A673 (cell line): ENCODE data around the gene ZNF397. TPM values are rescaled to one million over a fixed set of nuclear protein-coding genes. Genes with fewer than 3 reads are reported as not detected.

Experiments used
- BruUV-seq: library from RNA; stranded (reverse); fragments of 400-500 nt; replicated peaks from 2 replicates; lab custom pipeline; 2021; lab: Mats Ljungman, UMichigan
- CTCF ChIA-PET: fragments of 300-600 bp; sonication (Branson Sonifier 250); formaldehyde crosslinking; loops from one replicate; lab custom pipeline; 2022; ENCODE audit warnings: antibody characterized with exemption; lab: Charles Lee
- POLR2A ChIA-PET: fragments of 300-600 bp; sonication (Branson Sonifier 250); formaldehyde crosslinking; loops from one replicate; lab custom pipeline; 2022; ENCODE audit warnings: antibody characterized with exemption; ENCODE audit not compliant: low non-redundant PET; lab: Charles Lee
- DNase-seq: peaks from one replicate; pipeline ENCODE4 v3.0.0-alpha.2; 2015; ENCODE audit warnings: low spot score
- H3K27ac ChIP-seq: fragments of 200-600 bp; sonication (generic); 2 replicates; pipeline ENCODE4 v1.5.1; 2016; ENCODE audit warnings: mixed run types, low read depth, mild to moderate bottlenecking, mixed read lengths, antibody characterized with exemption, low read length; ENCODE audit not compliant: poor library complexity, severe bottlenecking
- H3K27me3 ChIP-seq: fragments of 200-600 bp; sonication (generic); replicated peaks from 2 replicates; pipeline ENCODE4 v1.6.1; 2017; ENCODE audit warnings: mixed run types, low read depth, mild to moderate bottlenecking, mixed read lengths, antibody characterized with exemption, low read length; ENCODE audit not compliant: insufficient read depth, poor library complexity
- H3K36me3 ChIP-seq: fragments of 200-600 bp; sonication (generic); 2 replicates; pipeline ENCODE4 v1.6.1; 2016; ENCODE audit warnings: mixed run types, mild to moderate bottlenecking, mixed read lengths, antibody characterized with exemption, low read length; ENCODE audit not compliant: insufficient read depth, poor library complexity, severe bottlenecking
- H3K4me1 ChIP-seq: fragments of 200-600 bp; sonication (generic); 2 replicates; pipeline ENCODE4 v1.6.1; 2017; ENCODE audit warnings: mixed run types, mild to moderate bottlenecking, mixed read lengths, antibody characterized with exemption, low read length; ENCODE audit not compliant: insufficient read depth, poor library complexity, severe bottlenecking
- H3K4me3 ChIP-seq: fragments of 200-600 bp; sonication (generic); 2 replicates; pipeline ENCODE4 v1.5.1; 2016; ENCODE audit warnings: low read depth, mixed run types, mild to moderate bottlenecking, mixed read lengths, low read length; ENCODE audit not compliant: poor library complexity, severe bottlenecking
- H3K9me3 ChIP-seq: fragments of 200-600 bp; sonication (generic); 2 replicates; pipeline ENCODE4 v1.6.1; 2016; ENCODE audit warnings: mixed run types, low read depth, mild to moderate bottlenecking, mixed read lengths, antibody characterized with exemption, low read length; ENCODE audit not compliant: poor library complexity, severe bottlenecking
- EZH2 ChIP-seq: fragments of 200-600 bp; sonication (generic); IDR thresholded peaks from 2 replicates; pipeline ENCODE4 v1.6.1; 2017; ENCODE audit warnings: borderline replicate concordance, low read depth, mild to moderate bottlenecking, mixed read lengths, antibody characterized with exemption, low read length; ENCODE audit not compliant: poor library complexity, severe bottlenecking
- intact Hi-C: fragments of 100-400 bp; cut with micrococcal nuclease; formaldehyde crosslinking; loops from one replicate; pipeline ENCODE4 v1.10.0; 2022; ENCODE audit not compliant: unreplicated experiment
- total RNA-seq: library from RNA; stranded (reverse); gene quantifications from 2 replicates; pipeline ENCODE4 v1.2.3, GENCODE V29; 2021
- TF ChIP-seq, protein P1 (sequence below): fragments of 300-800, 200-600 bp; sonication (generic); conservative IDR thresholded peaks from 2 replicates; pipeline ENCODE4 v1.5.1; 2017; ENCODE audit warnings: low read depth, mild to moderate bottlenecking, antibody characterized with exemption, low read length, moderate library complexity, mixed read lengths

The ZNF397 gene
- total RNA-seq, 1 experiment from 2014 or later, result 34.5 TPM

DNA sequence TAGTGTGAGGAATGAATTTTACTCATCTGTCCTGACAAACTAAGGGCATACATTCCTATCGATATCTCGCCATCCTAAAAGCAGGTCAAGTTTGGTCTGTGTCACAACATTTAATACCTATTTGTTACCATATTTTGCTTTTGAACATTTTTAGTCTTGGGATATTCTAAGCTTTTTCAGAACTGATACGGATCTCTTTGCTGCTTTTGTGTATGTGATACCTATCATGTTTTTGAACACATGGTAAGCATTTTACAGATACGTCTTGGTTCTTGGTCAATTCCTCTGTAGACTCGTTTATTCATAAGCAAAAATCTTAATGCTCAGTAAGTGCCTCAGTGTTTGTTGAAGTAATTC lies 592 bp downstream of the ZNF397 start:
- ChIA-PET CTCF (no interaction called here), POLR2A (no interaction called here)
- Histone ChIP-seq H3K4me3 (peak overlapping the region; percentile 76), H3K27ac (peak overlapping the region; percentile 95), H3K27me3 (no peaks in the 10 kb centered on the region), H3K36me3 (peaks cover 45% of the 10 kb centered on the region), H3K9me3 (peaks cover 44% of the 10 kb centered on the region), H3K4me1 (no peaks in the 10 kb centered on the region)
- peak; percentile 18 for DNase-seq
- intact Hi-C loops, result no loop called here
- BruUV-seq, result TSS peak; percentile 78
- TF ChIP-seq EZH2, result no peak
- TF ChIP-seq, protein P1, sequence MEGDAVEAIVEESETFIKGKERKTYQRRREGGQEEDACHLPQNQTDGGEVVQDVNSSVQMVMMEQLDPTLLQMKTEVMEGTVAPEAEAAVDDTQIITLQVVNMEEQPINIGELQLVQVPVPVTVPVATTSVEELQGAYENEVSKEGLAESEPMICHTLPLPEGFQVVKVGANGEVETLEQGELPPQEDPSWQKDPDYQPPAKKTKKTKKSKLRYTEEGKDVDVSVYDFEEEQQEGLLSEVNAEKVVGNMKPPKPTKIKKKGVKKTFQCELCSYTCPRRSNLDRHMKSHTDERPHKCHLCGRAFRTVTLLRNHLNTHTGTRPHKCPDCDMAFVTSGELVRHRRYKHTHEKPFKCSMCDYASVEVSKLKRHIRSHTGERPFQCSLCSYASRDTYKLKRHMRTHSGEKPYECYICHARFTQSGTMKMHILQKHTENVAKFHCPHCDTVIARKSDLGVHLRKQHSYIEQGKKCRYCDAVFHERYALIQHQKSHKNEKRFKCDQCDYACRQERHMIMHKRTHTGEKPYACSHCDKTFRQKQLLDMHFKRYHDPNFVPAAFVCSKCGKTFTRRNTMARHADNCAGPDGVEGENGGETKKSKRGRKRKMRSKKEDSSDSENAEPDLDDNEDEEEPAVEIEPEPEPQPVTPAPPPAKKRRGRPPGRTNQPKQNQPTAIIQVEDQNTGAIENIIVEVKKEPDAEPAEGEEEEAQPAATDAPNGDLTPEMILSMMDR, result no peak

DNA sequence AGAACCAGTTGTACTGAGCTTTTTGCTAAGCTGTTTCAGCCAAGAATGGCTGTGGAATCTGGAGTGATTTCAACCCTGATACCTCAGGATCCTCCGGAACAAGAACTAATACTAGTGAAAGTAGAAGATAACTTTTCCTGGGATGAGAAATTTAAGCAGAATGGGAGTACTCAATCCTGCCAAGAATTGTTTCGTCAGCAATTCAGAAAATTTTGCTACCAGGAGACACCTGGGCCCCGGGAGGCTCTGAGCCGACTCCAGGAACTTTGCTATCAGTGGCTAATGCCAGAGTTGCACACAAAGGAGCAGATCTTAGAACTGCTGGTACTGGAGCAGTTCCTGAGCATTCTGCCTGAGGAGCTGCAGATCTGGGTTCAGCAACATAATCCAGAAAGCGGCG lies 1.6 kb downstream of the ZNF397 start:
- ChIA-PET CTCF (no interaction called here), POLR2A (no interaction called here)
- no TSS peak for BruUV-seq
- Histone ChIP-seq H3K4me3 (no peak overlapping the region), H3K4me1 (no peaks in the 10 kb centered on the region), H3K36me3 (peaks cover 55% of the 10 kb centered on the region), H3K27me3 (no peaks in the 10 kb centered on the region), H3K27ac (no peak overlapping the region), H3K9me3 (peaks cover 44% of the 10 kb centered on the region)
- no peak for DNase-seq
- intact Hi-C loops, result no loop called here
- TF ChIP-seq, protein P1, result no peak
- no peak for TF ChIP-seq EZH2

DNA sequence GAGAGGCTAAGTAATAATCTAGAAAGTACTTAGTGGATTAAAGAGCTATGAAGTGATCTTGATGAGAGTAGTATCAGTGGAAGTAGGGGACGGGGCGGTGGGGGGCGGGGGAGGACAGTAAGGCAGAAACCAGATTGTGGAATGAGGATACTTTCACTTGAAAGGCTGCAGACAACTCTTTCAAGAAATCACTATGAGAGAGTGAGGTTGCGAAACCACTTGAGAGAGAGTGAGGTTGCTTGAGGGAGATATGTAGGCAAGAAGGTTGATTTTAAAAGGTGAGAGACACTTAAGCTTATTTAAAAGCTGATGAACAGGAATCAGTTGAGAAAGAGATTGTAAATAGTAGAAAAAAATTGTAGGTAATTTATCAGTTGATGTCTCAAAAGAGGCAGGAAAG lies 3.8 kb downstream of the ZNF397 start:
- POLR2A ChIA-PET, result no interaction called here
- no peaks in the 10 kb centered on the region for H3K4me1 ChIP-seq
- no TSS peak for BruUV-seq
- H3K27ac ChIP-seq, result no peak overlapping the region
- H3K27me3 ChIP-seq, result no peaks in the 10 kb centered on the region
- no peak overlapping the region for H3K4me3 ChIP-seq
- peaks cover 44% of the 10 kb centered on the region for H3K9me3 ChIP-seq
- intact Hi-C loops, result no loop called here
- no peak for TF ChIP-seq EZH2
- TF ChIP-seq, protein P1, result no peak
- CTCF ChIA-PET, result no interaction called here
- H3K36me3 ChIP-seq, result peaks cover 73% of the 10 kb centered on the region
- DNase-seq, result no peak
